Measurements from ENCODE around the gene CUL5.
"Not testable (repeated sequence)": the region's sequence is repeated elsewhere in the genome, so short reads cannot be mapped to it uniquely, and the experiment has no call there.

The CUL5 gene

DNA sequence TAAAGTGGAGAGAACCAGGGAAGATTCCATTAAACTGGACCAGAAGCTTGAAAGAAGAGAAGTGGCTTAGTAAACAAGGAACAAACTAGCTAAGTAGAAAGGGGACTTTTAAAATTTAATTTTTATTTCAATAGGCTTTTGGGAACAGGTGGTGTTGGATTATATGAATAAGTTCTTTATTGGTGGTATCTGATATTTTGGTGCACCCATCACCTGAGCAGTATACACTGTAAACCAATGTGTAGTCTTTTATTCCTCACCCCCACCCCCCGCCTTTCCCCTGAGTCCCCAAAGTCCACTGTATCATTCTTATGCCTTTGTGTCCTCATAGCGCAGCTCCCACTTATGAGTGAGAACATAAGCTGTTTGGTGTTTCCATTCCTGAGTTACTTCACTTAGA, 120.1 kb downstream of the CUL5 start:
- no peak for DNase-seq (ENCODE audit: insufficient read length, low spot score)

DNA sequence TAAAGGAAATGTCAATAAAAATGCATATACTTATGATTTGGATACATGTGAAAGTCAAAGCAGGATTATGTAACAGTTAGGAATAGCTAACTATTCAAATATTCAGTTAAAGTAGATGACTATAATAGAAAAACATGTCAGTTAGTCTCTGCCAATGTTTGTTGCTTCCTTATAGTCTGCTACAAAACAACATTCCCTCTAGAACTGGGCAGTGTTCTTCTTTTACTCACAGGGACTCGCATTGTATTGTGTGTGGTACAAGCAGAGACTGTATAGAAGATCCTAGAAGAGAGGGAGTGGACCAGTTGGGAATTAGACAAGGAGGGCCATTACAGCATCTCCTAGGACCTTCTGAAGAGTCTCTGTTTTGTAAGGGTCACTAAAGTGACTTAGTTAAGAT, 123.3 kb downstream of the CUL5 start:
- TF ChIP-seq, protein P1, sequence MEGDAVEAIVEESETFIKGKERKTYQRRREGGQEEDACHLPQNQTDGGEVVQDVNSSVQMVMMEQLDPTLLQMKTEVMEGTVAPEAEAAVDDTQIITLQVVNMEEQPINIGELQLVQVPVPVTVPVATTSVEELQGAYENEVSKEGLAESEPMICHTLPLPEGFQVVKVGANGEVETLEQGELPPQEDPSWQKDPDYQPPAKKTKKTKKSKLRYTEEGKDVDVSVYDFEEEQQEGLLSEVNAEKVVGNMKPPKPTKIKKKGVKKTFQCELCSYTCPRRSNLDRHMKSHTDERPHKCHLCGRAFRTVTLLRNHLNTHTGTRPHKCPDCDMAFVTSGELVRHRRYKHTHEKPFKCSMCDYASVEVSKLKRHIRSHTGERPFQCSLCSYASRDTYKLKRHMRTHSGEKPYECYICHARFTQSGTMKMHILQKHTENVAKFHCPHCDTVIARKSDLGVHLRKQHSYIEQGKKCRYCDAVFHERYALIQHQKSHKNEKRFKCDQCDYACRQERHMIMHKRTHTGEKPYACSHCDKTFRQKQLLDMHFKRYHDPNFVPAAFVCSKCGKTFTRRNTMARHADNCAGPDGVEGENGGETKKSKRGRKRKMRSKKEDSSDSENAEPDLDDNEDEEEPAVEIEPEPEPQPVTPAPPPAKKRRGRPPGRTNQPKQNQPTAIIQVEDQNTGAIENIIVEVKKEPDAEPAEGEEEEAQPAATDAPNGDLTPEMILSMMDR (IDR thresholded peaks at IDR 0.05; ENCODE audit: insufficient read depth, missing control alignments) = no peak
- DNase-seq (ENCODE audit: insufficient read length, low spot score) = no peak
- no peak for FAIRE-seq

More for the DNA sequence above, 120.1 kb downstream of the CUL5 start:
- TF ChIP-seq, protein P1 (IDR thresholded peaks at IDR 0.05; ENCODE audit: insufficient read depth, missing control alignments) = no peak
- no peak for FAIRE-seq

DNA sequence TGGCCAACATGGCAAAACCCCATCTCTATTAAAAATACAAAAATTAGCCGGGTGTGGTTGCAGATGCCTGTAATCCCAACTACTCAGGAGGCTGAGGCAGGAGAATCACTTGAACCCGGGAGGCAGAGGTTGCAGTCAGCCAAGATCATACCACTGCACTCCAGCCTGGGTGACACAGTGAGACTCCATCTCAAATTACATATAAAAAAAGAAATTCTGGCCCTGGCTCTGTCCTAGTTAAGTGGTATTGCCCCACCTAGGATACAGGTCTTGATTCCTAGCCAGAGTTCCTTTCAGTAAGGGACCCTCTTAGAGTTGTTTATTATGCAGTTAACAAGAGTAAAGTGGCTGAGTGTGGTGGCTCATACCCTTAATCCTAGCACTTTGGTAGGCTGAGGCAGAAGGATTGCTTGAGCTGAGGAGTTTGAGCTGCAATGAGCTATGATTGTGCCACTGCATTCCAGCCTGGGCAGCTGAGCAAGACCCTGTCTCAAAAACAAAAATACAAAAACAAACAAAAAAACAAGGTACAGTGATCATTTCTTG, 124.4 kb downstream of the CUL5 start:
- DNase-seq (ENCODE audit: insufficient read length, low spot score); FAIRE-seq: not testable (repeated sequence)

DNA sequence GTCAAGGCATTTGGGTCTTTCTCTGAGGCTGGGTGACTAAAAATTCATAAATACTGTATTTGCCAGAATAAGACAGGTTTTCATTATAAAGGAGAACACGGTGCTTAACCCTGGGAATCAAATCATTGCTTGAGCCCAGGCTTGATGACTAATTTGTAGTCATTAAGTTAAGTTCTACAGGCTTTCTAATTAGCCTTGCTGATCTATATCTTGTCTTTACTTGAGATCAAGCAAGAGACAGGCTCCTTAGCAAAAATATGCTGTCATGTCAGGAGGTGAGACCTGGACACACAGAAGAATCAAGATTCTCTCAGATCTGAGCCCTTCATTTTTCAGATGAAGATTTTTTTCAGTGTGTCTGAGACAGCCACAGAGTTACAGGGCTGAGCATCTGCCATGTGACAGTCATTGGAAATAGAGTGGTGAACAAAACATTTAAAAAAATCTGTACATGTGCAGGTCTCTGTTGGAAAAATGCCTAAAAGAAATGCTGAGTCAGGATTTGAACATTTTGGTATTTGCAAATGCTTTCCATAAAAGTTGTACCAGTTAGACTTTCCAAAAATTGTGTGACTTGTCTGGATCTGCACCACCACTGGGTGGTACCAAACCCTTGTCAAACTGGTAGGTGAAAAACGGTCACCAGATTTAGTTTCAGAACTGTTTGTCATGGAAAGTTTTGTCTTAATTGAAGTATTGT, 127.3 kb downstream of the CUL5 start:
- TF ChIP-seq, protein P1 (IDR thresholded peaks at IDR 0.05; ENCODE audit: insufficient read depth, missing control alignments) = peak; percentile 24
- FAIRE-seq (no peak), DNase-seq (ENCODE audit: insufficient read length, low spot score) (no peak)

DNA sequence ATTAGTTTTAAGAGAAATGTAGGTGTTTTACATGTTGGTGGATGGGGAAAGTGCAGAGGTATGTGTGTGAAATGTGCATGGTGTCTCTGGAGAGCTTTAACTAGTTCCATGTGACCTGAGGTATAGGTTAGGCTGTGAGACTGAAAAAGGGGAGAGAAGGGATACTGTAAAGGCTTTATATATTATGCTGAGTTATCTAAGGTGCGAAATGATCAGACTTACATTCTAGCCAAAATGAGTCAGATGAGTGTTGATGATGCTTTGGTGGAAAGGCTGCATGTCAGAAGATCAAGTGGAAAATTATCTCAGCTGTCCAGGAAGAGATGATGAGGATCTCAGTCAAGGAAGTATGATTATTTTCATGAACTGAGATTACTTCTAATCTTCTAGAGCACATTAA, 128.5 kb downstream of the CUL5 start:
- TF ChIP-seq, protein P1 (IDR thresholded peaks at IDR 0.05; ENCODE audit: insufficient read depth, missing control alignments) = no peak

DNA sequence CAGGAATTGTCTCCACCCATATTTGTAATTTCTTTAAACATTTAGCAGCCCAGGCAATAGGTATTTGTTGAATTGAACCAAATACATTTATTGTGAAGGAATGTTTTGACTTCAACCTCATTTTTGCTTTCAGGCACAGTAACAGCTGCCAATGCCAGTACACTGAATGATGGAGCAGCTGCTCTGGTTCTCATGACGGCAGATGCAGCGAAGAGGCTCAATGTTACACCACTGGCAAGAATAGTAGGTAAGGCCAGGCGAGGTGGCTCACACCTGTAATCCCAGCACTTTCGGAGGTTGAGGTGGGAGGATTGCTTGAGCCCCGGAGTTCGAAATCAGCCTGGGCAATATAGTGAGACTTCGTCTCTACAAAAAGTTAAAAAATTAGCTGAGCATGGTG, 133.6 kb downstream of the CUL5 start:
- TF ChIP-seq, protein P1 (IDR thresholded peaks at IDR 0.05; ENCODE audit: insufficient read depth, missing control alignments) = no peak
- FAIRE-seq = no peak

More for the DNA sequence above, 128.5 kb downstream of the CUL5 start:
- FAIRE-seq = no peak
- no peak for DNase-seq (ENCODE audit: insufficient read length, low spot score)

DNA sequence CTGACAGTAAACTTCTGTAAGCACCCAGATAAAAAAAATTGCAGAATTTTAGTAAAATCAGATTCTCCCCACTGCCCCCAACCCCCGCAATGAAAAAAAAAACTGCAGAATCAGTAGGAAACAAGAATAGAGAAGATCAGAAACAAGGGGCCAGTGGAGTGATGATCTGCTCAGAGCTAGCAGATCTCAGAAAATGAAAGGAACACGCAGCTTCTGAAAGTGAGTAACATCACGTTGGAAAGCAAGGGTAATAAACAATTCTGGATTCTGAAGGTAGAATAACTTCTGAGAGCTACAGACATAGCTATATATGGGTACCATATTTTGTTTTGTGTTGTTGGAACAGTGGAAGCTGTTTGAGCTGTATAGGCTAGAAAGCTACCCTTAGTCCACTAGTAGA, 135.9 kb downstream of the CUL5 start:
- FAIRE-seq = no peak
- DNase-seq (ENCODE audit: insufficient read length, low spot score) = no peak
- TF ChIP-seq, protein P1 (IDR thresholded peaks at IDR 0.05; ENCODE audit: insufficient read depth, missing control alignments) = no peak

More for the DNA sequence above, 133.6 kb downstream of the CUL5 start:
- DNase-seq (ENCODE audit: insufficient read length, low spot score) = no peak
